GM18505 (cell line): ENCODE results near the gene AGAP2.
"Not testable (repeated sequence)": the region's sequence is repeated elsewhere in the genome, so short reads cannot be mapped to it uniquely, and the experiment has no call there.

Source experiments
- ATAC-seq: cut with Tn5 transposase; IDR thresholded peaks from one replicate; pipeline ENCODE4 v1.9.1; 2021; ENCODE audit not compliant: unreplicated experiment
- POLR2A ChIP-seq: IDR thresholded peaks from 4 replicates; pipeline ENCODE4 v1.6.1; 2011; ENCODE audit warnings: borderline replicate concordance; ENCODE audit not compliant: insufficient read depth, insufficient read length; ENCODE audit errors: extremely low read depth

AGAP2 gene

DNA sequence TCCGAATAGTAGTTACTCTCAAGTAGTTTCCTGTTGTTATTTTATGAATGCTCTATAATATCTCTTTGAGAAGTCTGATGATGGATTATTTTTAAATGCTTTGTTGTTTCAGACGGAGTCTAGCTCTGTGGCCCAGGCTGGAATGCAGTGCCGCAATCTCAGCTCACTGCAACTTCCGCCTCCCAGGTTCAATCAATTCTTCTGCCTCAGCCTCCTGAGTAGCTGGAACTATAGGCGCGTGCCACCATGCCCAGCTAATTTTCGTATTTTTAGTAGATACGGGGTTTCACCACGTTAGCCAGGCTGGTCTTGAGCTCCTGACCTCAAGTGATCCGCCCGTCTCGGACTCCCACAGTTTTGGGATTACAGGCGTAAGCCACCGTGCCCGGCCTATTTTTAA, 46.0 kb downstream of the AGAP2 start:
- no peak for ATAC-seq

GRCh38 chr12:57688931-57689330, 49.6 kb downstream of the AGAP2 start:
- ATAC-seq = no peak
- TF ChIP-seq POLR2A = no peak

More for the DNA sequence above, 46.0 kb downstream of the AGAP2 start:
- TF ChIP-seq POLR2A = no peak

DNA sequence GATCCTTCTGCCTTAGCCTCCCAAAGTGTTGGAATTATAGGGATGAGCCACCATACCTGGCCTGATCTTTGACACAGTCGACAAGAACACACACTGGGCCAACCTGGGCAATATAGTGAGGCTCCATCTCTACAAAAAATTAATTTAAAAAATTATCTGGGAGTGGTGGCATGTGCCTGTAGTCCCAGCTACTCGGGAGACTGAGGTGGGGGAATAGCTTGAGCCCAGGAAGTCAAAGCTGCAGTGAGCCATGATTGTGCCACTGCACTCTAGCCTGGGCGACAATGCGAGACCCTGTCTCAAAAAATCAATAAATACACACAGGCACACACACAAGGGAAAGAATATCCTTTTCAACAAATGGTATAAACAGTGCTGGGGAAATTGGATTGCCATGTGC, 50.7 kb downstream of the AGAP2 start:
- no peak for ATAC-seq
- TF ChIP-seq POLR2A = no peak

- no peak for TF ChIP-seq POLR2A
- no peak for ATAC-seq
These were observed 58.8 kb downstream of the AGAP2 start for GRCh38 chr12:57679697-57680096.

GRCh38 chr12:57677947-57678346, 60.6 kb downstream of the AGAP2 start:
- ATAC-seq = not testable (repeated sequence)

DNA sequence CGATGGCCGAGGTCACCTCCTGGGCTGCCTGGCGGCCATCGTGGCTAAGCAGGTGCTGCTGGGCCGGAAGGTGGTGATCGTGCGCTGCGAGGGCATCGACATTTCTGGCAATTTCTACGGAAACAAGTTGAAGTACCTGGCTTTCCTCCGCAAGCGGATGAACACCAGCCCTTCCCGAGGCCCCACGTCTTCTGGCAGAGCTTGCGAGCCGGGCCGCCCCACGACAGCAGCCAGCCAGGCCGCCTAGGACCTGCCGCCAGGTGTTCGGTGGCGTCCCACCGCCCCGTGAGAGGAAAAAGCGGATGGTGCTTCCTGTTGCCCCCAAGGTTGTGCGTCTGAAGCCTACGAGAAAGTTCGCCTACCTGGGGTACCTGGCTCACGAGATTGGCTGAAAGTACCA, 63.9 kb downstream of the AGAP2 start:
- no peak for ATAC-seq

More for the DNA sequence above, 63.9 kb downstream of the AGAP2 start:
- TF ChIP-seq POLR2A = no peak
